GM20000 (cell line): Measurements from ENCODE around the gene TMEM191C.
"Not testable (repeated sequence)": the region's sequence is repeated elsewhere in the genome, so short reads cannot be mapped to it uniquely, and the experiment has no call there.

ENCODE experiments used
- DNase-seq: peaks from one replicate; pipeline ENCODE4 v3.0.0; 2012; ENCODE audit warnings: low spot score
- CTCF ChIP-seq: IDR thresholded peaks from 2 replicates; pipeline ENCODE4 v1.5.1; 2012; ENCODE audit warnings: mild to moderate bottlenecking, control low read depth; ENCODE audit errors: extremely low read depth, missing control alignments

TMEM191C gene

GRCh38 chr22:21455334-21456089 is 11.7 kb upstream of the TMEM191C start:
- no peak for DNase-seq

GRCh38 chr22:21457023-21457787 is 10.0 kb upstream of the TMEM191C start:
- DNase-seq: no peak
- no peak for TF ChIP-seq CTCF

More at GRCh38 chr22:21455334-21456089, 11.7 kb upstream of the TMEM191C start:
- TF ChIP-seq CTCF: no peak

GRCh38 chr22:21462672-21463071 is 4.5 kb upstream of the TMEM191C start:
- not testable (repeated sequence) for DNase-seq

GRCh38 chr22:21468194-21469096 is 1.3 kb downstream of the TMEM191C start:
- not testable (repeated sequence) for DNase-seq

GRCh38 chr22:21469097-21469994 is 2.2 kb downstream of the TMEM191C start:
- not testable (repeated sequence) for DNase-seq

- not testable (repeated sequence) for DNase-seq
These were observed 5.8 kb downstream of the TMEM191C start for GRCh38 chr22:21472984-21473383.

- DNase-seq: not testable (repeated sequence)
These were observed 6.5 kb downstream of the TMEM191C start for GRCh38 chr22:21473664-21474063.

- DNase-seq: not testable (repeated sequence)
These were observed 16.9 kb downstream of the TMEM191C start for GRCh38 chr22:21484039-21484438.

GRCh38 chr22:21487723-21488122 is 20.5 kb downstream of the TMEM191C start:
- not testable (repeated sequence) for DNase-seq

GRCh38 chr22:21489149-21489680 is 22.0 kb downstream of the TMEM191C start:
- DNase-seq: not testable (repeated sequence)

GRCh38 chr22:21490556-21490955 is 23.4 kb downstream of the TMEM191C start:
- DNase-seq: not testable (repeated sequence)

- not testable (repeated sequence) for DNase-seq
These were observed 25.1 kb downstream of the TMEM191C start for GRCh38 chr22:21492271-21492670.

GRCh38 chr22:21493789-21494782 is 26.9 kb downstream of the TMEM191C start:
- DNase-seq: not testable (repeated sequence)

- DNase-seq: not testable (repeated sequence)
These were observed 30.8 kb downstream of the TMEM191C start for GRCh38 chr22:21497984-21498383.

- not testable (repeated sequence) for DNase-seq
These were observed 31.3 kb downstream of the TMEM191C start for GRCh38 chr22:21498489-21498888.
